ENCODE results near the gene SLU7. TPM values are rescaled to one million over a fixed set of nuclear protein-coding genes. Genes with fewer than 3 reads are reported as not detected.

Gene SLU7
- polyA plus RNA-seq, 2 donors, result 22.8 to 23.9 TPM

DNA sequence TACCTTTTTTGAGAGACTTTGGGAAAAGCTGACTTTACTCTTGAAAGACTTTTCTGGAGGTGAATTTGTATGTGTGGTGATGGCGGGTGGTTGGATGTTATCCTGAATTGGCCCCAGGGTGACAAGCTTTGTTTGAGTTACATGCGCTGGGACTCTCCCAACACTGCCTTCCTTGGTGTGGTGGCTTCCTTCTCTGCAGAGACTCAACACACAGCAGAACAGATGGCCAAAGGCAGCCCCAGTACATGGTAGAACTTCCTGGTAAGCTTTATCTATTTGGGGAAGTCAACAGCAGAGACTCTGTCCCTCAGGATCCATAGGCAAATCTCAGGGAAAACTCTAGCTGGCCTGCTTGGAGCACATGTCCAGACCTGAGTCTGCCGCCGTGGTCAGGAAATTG is 66.6 kb downstream of the SLU7 start:
- no peak overlapping the region for H3K4me3 ChIP-seq (ENCODE audit: low read depth in 1 of 2, low read length in 2 of 2)
- H3K36me3 ChIP-seq (ENCODE audit: control insufficient read depth in 2 of 2, insufficient read depth in 2 of 2, low read length in 1 of 2), result no peaks in the 10 kb centered on the region
- no peaks in the 10 kb centered on the region for H3K4me1 ChIP-seq (ENCODE audit: control insufficient read depth in 2 of 2, insufficient read depth in 2 of 2, low read length in 1 of 2)
- 88 to 92% methylated on average over 4 of the region's 4 CpGs for WGBS, 2 donors
- no peaks in the 10 kb centered on the region for H3K9me3 ChIP-seq (ENCODE audit: control insufficient read depth in 2 of 2, insufficient read depth in 1 of 2, low read depth in 1 of 2, low read length in 1 of 2)
- no peak overlapping the region for H3K27ac ChIP-seq (ENCODE audit: low read depth in 2 of 2, low read length in 1 of 2)
- H3K27me3 ChIP-seq (ENCODE audit: control insufficient read depth in 1 of 2, insufficient read depth in 2 of 2, low read length in 2 of 2), result no peaks in the 10 kb centered on the region

Other genes with a start within 250 kb of the SLU7 start
- 1 to 10 TPM; 1.1 to 1.8 TPM for gene FABP6, start 189.6 kb downstream of the SLU7 start, polyA plus RNA-seq
- gene CCNJL, start 106.5 kb downstream of the SLU7 start, polyA plus RNA-seq, result under 1 TPM; 0.44 to 0.59 TPM
- under 1 TPM; 0.53 to 0.69 TPM for gene C1QTNF2, start 48.5 kb downstream of the SLU7 start, polyA plus RNA-seq
- gene FAM200C, start 19.0 kb downstream of the SLU7 start, polyA plus RNA-seq, result 1 to 10 TPM in 1 of 2 donors, under 1 TPM in 1; 0.93 to 1.9 TPM
- gene PTTG1, start 2.8 kb upstream of the SLU7 start, polyA plus RNA-seq, result 100 to 1,000 TPM in 1 of 2 donors, 10 to 100 TPM in 1; 96.5 to 118 TPM